Measurements from ENCODE around the gene SLC9A6.

GRCh38 chrX:136021903-136022302 is 36.7 kb downstream of the SLC9A6 start:
- TF ChIP-seq CTCF (IDR thresholded peaks at IDR 0.05): no peak
- no peak for TF ChIP-seq POLR2A (IDR thresholded peaks at IDR 0.05)
